Neural cell (in vitro differentiated cells): ENCODE results near the gene CTNNA2. TPM values are rescaled to one million over a fixed set of nuclear protein-coding genes. Genes with fewer than 3 reads are reported as not detected.

Source experiments
- H2AFZ ChIP-seq: fragments of 200-600, 300-800 bp; sonication (generic), shearing (Covaris generic); 2 replicates; pipeline ENCODE4 v1.6.0; 2014; ENCODE audit warnings: low read depth, mild to moderate bottlenecking, antibody characterized with exemption, low read length, moderate library complexity
- H3F3A ChIP-seq: fragments of 200-600 bp; shearing (Covaris generic); 2 replicates; pipeline ENCODE4 v1.6.1; 2016; ENCODE audit warnings: mild to moderate bottlenecking, moderate library complexity, mixed read lengths, antibody characterized with exemption, low read length; ENCODE audit not compliant: insufficient read depth, poor library complexity, severe bottlenecking
- H3K27ac ChIP-seq: fragments of 200-600, 300-800 bp; sonication (generic), shearing (Covaris generic); 2 replicates; pipeline ENCODE4 v1.5.1; 2014; ENCODE audit warnings: mild to moderate bottlenecking, low read length, moderate library complexity
- H3K27me3 ChIP-seq: fragments of 300-800, 200-600 bp; sonication (generic), shearing (Covaris generic); 2 replicates; pipeline ENCODE4 v1.6.0; 2014; ENCODE audit warnings: mild to moderate bottlenecking, low read depth, low read length, moderate library complexity; ENCODE audit not compliant: insufficient read depth
- H3K36me3 ChIP-seq: fragments of 300-800, 200-600 bp; sonication (generic), shearing (Covaris generic); 2 replicates; pipeline ENCODE4 v1.5.1; 2014; ENCODE audit warnings: mild to moderate bottlenecking, antibody characterized with exemption, low read length, moderate library complexity; ENCODE audit not compliant: insufficient read depth
- H3K4me2 ChIP-seq: fragments of 300-800, 200-600 bp; sonication (generic), shearing (Covaris generic); 2 replicates; pipeline ENCODE4 v1.6.0; 2014; ENCODE audit warnings: mild to moderate bottlenecking, low read length
- H3K4me3 ChIP-seq: fragments of 300-800, 200-600 bp; sonication (generic), shearing (Covaris generic); 2 replicates; pipeline ENCODE4 v1.5.1; 2014; ENCODE audit warnings: mild to moderate bottlenecking, low read length, moderate library complexity
- H3K79me2 ChIP-seq: fragments of 200-600 bp; shearing (Covaris generic); replicated peaks from 2 replicates; pipeline ENCODE4 v1.6.0; 2014; ENCODE audit warnings: mild to moderate bottlenecking, low read length, moderate library complexity; ENCODE audit not compliant: insufficient read depth
- H3K9ac ChIP-seq: fragments of 300-800, 200-600 bp; sonication (generic), shearing (Covaris generic); 2 replicates; pipeline ENCODE4 v1.6.1; 2016; ENCODE audit warnings: mild to moderate bottlenecking, low read length, mixed read lengths
- H3K9me2 ChIP-seq: fragments of 200-600 bp; shearing (Covaris generic); 2 replicates; pipeline ENCODE4 v1.6.1; 2016; ENCODE audit warnings: mild to moderate bottlenecking, low read length, mixed read lengths; ENCODE audit not compliant: insufficient read depth
- H3K9me3 ChIP-seq: fragments of 200-600, 300-800 bp; sonication (generic), shearing (Covaris generic); 2 replicates; pipeline ENCODE4 v1.6.1; 2016; ENCODE audit warnings: mild to moderate bottlenecking, mixed run types, low read length, moderate library complexity, mixed read lengths
- H4K20me1 ChIP-seq: fragments of 200-600 bp; shearing (Covaris generic); 2 replicates; pipeline ENCODE4 v1.6.1; 2016; ENCODE audit warnings: mild to moderate bottlenecking, mixed run types; ENCODE audit not compliant: insufficient read depth
- EP300 ChIP-seq: fragments of 450-650 bp; conservative IDR thresholded peaks from 2 replicates; pipeline ENCODE4 v1.6.1; 2014; ENCODE audit warnings: antibody characterized with exemption, mild to moderate bottlenecking, moderate library complexity; ENCODE audit not compliant: poor library complexity, severe bottlenecking
- EZH2 ChIP-seq: fragments of 200-600, 300-800 bp; shearing (Covaris generic), sonication (generic); IDR thresholded peaks from 2 replicates; pipeline ENCODE4 v1.6.1; 2014; ENCODE audit warnings: antibody characterized with exemption, low read length, borderline replicate concordance, mild to moderate bottlenecking; ENCODE audit not compliant: insufficient read depth, poor library complexity, severe bottlenecking
- MXI1 ChIP-seq: fragments of 450-650 bp; conservative IDR thresholded peaks from 2 replicates; pipeline ENCODE4 v1.6.1; 2014; ENCODE audit warnings: antibody characterized with exemption, mild to moderate bottlenecking; ENCODE audit not compliant: poor library complexity, severe bottlenecking
- POLR2AphosphoS5 ChIP-seq: IDR thresholded peaks from 2 replicates; pipeline ENCODE4 v1.6.1; 2012
- RAD21 ChIP-seq: fragments of 450-650 bp; conservative IDR thresholded peaks from 2 replicates; pipeline ENCODE4 v1.6.1; 2014; ENCODE audit warnings: antibody characterized with exemption, mild to moderate bottlenecking, moderate library complexity
- SMC3 ChIP-seq: fragments of 450-650 bp; conservative IDR thresholded peaks from 2 replicates; pipeline ENCODE4 v1.6.1; 2014; ENCODE audit warnings: antibody characterized with exemption, mild to moderate bottlenecking, moderate library complexity; ENCODE audit not compliant: poor library complexity
- TAF1 ChIP-seq: IDR thresholded peaks from 2 replicates; pipeline ENCODE4 v1.6.1; 2012; ENCODE audit warnings: low read depth
- polyA plus RNA-seq: library from polyadenylated mRNA; depleted of rRNA; stranded (reverse); fragments of >200 nt; gene quantifications from 2 replicates; pipeline ENCODE4 v1.2.3, GENCODE V29; 2014
- TF ChIP-seq, protein P1 (sequence below): fragments of 450-650 bp; IDR thresholded peaks from 2 replicates; pipeline ENCODE4 v1.5.1; 2014; ENCODE audit warnings: antibody characterized with exemption, mild to moderate bottlenecking, moderate library complexity; ENCODE audit not compliant: poor library complexity, severe bottlenecking
- TF ChIP-seq, protein P2 (sequence below): IDR thresholded peaks from 2 replicates; pipeline ENCODE4 v1.6.1; 2012; ENCODE audit warnings: borderline replicate concordance

Gene CTNNA2
- polyA plus RNA-seq, 1 donor from 2014 or later, result 194 TPM

DNA sequence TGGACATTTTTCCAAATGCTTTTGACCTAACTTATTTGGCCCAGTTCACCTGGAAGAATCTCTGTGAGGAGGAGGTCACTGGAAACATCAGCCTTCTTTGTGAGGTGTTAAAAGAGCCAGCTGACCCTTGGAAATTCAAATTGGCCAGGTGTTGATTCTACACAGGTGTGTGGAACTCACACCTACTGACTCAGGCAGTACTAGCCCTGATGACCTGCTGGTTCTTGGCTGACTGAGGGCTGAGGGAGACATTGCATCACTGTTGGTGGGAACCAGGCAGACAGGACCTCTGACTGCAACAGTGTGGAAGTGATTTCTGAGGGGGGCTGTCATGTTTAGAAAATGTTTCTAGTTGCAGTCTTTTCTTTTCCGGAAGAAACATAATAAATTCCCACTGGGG lies 1033.9 kb downstream of the CTNNA2 start:
- Histone ChIP-seq H3K9me2 (no peaks in the 10 kb centered on the region), H3K4me3 (no peak overlapping the region), H3K9me3 (no peaks in the 10 kb centered on the region), H3K79me2 (no peaks in the 10 kb centered on the region), H3K36me3 (no peaks in the 10 kb centered on the region), H4K20me1 (no peaks in the 10 kb centered on the region), H3F3A (no peaks in the 10 kb centered on the region), H3K4me2 (no peak overlapping the region), H3K27ac (no peak overlapping the region), H3K9ac (no peak overlapping the region), H2AFZ (no peak overlapping the region), H3K27me3 (no peaks in the 10 kb centered on the region)
- no peak for TF ChIP-seq RAD21
- no peak for TF ChIP-seq SMC3
- TF ChIP-seq, protein P1, sequence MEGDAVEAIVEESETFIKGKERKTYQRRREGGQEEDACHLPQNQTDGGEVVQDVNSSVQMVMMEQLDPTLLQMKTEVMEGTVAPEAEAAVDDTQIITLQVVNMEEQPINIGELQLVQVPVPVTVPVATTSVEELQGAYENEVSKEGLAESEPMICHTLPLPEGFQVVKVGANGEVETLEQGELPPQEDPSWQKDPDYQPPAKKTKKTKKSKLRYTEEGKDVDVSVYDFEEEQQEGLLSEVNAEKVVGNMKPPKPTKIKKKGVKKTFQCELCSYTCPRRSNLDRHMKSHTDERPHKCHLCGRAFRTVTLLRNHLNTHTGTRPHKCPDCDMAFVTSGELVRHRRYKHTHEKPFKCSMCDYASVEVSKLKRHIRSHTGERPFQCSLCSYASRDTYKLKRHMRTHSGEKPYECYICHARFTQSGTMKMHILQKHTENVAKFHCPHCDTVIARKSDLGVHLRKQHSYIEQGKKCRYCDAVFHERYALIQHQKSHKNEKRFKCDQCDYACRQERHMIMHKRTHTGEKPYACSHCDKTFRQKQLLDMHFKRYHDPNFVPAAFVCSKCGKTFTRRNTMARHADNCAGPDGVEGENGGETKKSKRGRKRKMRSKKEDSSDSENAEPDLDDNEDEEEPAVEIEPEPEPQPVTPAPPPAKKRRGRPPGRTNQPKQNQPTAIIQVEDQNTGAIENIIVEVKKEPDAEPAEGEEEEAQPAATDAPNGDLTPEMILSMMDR, result no peak
- TF ChIP-seq, protein P2, sequence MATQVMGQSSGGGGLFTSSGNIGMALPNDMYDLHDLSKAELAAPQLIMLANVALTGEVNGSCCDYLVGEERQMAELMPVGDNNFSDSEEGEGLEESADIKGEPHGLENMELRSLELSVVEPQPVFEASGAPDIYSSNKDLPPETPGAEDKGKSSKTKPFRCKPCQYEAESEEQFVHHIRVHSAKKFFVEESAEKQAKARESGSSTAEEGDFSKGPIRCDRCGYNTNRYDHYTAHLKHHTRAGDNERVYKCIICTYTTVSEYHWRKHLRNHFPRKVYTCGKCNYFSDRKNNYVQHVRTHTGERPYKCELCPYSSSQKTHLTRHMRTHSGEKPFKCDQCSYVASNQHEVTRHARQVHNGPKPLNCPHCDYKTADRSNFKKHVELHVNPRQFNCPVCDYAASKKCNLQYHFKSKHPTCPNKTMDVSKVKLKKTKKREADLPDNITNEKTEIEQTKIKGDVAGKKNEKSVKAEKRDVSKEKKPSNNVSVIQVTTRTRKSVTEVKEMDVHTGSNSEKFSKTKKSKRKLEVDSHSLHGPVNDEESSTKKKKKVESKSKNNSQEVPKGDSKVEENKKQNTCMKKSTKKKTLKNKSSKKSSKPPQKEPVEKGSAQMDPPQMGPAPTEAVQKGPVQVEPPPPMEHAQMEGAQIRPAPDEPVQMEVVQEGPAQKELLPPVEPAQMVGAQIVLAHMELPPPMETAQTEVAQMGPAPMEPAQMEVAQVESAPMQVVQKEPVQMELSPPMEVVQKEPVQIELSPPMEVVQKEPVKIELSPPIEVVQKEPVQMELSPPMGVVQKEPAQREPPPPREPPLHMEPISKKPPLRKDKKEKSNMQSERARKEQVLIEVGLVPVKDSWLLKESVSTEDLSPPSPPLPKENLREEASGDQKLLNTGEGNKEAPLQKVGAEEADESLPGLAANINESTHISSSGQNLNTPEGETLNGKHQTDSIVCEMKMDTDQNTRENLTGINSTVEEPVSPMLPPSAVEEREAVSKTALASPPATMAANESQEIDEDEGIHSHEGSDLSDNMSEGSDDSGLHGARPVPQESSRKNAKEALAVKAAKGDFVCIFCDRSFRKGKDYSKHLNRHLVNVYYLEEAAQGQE, result no peak
- TF ChIP-seq POLR2AphosphoS5, result no peak
- TF ChIP-seq MXI1, result no peak
- no peak for TF ChIP-seq EZH2
- no peak for TF ChIP-seq EP300
- no peak for TF ChIP-seq TAF1

DNA sequence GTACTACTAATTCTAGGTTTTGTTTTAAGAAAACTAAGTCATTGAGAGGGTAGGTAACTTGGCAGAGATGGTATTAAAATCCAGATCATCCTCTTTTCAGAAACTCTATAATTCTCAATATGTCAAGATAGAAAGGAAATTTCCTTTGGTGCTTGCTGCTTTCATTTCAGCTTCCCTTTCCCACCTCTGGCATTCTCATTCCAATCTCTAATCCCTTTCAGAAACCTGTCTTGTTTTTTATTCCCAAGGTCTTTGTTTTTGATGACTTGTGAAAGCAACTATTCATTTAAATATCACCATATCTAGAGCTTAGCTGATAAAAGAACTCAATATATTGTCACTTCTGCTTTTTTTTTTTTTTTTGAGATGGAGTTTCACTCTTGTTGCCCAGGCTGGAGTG lies 1034.5 kb downstream of the CTNNA2 start:
- H3F3A ChIP-seq, result no peaks in the 10 kb centered on the region
- no peaks in the 10 kb centered on the region for H3K9me3 ChIP-seq
- no peak overlapping the region for H2AFZ ChIP-seq
- no peaks in the 10 kb centered on the region for H3K27me3 ChIP-seq
- no peaks in the 10 kb centered on the region for H3K36me3 ChIP-seq
- no peak for TF ChIP-seq SMC3
- no peak for TF ChIP-seq RAD21
- no peak for TF ChIP-seq MXI1
- TF ChIP-seq, protein P2, result peak; percentile 96
- no peaks in the 10 kb centered on the region for H3K79me2 ChIP-seq
- H3K4me3 ChIP-seq, result no peak overlapping the region
- no peaks in the 10 kb centered on the region for H3K9me2 ChIP-seq
- no peaks in the 10 kb centered on the region for H4K20me1 ChIP-seq
- no peak overlapping the region for H3K4me2 ChIP-seq
- H3K9ac ChIP-seq, result no peak overlapping the region
- no peak overlapping the region for H3K27ac ChIP-seq
